Large intestine (tissue), 3 donors: Measurements from ENCODE around the gene PRICKLE2. TPM values are rescaled to one million over a fixed set of nuclear protein-coding genes. Genes with fewer than 3 reads are reported as not detected.
A peak's percentile ranks its signal among the peaks of the same experiment; 100 is the strongest.

ENCODE experiments used
- DNase-seq, 2 donors: peaks; one replicate each; pipeline versions ENCODE4 v3.0.0 to v3.0.0-alpha.2; 2013
- H3K27ac ChIP-seq: one replicate; pipeline ENCODE4 v1.5.1; 2013; ENCODE audit warnings: low read length
- H3K27me3 ChIP-seq: 2 replicates; pipeline ENCODE4 v1.6.1; 2013; ENCODE audit warnings: low read length; ENCODE audit not compliant: control insufficient read depth, insufficient read depth
- H3K36me3 ChIP-seq: 2 replicates; pipeline ENCODE4 v1.6.1; 2013; ENCODE audit warnings: low read length; ENCODE audit not compliant: control insufficient read depth, insufficient read depth
- H3K4me1 ChIP-seq: one replicate; pipeline ENCODE4 v1.6.1; 2013; ENCODE audit warnings: low read length; ENCODE audit not compliant: control insufficient read depth, insufficient read depth
- H3K4me3 ChIP-seq: one replicate; pipeline ENCODE4 v1.5.1; 2013; ENCODE audit warnings: low read length
- H3K9me3 ChIP-seq: one replicate; pipeline ENCODE4 v1.6.1; 2013; ENCODE audit warnings: mild to moderate bottlenecking, low read depth, low read length, moderate library complexity; ENCODE audit not compliant: control insufficient read depth
- WGBS: methylation state at CpG from one replicate; pipeline ENCODE4 v1.1.5; 2013; ENCODE audit warnings: low lambda C conversion rate; ENCODE audit not compliant: insufficient coverage; 5-methylcytosine and 5-hydroxymethylcytosine counted together
- polyA plus RNA-seq: library from polyadenylated mRNA; unstranded; fragments of 120-200 nt; gene quantifications from one replicate; pipeline ENCODE4 v1.2.1, GENCODE V29; 2013

Gene PRICKLE2
- polyA plus RNA-seq, 1 donor, result 10.5 TPM

DNA sequence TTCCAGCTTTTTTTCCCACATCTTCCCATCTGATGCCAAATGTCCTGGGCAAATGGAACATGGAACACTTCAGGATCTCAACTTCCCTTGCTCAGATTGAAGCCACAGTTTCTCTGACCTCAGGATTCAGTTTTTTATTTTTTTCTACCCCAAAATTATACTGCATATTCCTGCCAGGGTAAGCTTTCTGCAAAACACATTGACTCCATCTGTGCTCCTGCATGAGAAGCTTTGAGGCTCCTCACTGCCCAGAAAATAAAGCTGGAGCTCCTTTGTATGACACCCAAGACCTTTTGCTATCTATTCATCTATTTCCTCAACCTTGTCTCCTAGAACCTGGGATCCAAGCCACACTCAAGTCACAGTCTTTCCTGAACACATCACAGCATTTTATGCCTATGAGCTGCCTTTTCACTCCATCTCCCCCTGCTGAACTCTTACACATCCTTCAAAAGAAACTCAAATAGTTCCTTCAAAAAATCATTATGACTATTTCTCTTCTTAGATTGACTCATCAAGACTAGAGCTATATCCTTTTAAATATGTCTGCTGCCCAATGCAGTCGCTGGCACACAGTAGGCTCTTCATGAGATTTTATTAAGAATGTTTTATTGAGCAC lies 144.5 kb downstream of the PRICKLE2 start:
- Histone ChIP-seq H3K9me3 (no peaks in the 10 kb centered on the region), H3K27ac (no peak overlapping the region), H3K4me1 (no peaks in the 10 kb centered on the region), H3K4me3 (no peak overlapping the region), H3K27me3 (no peaks in the 10 kb centered on the region), H3K36me3 (no peaks in the 10 kb centered on the region)
- no peak for DNase-seq
- WGBS, result no CpG with 5 or more reads among the region's 1 CpG

DNA sequence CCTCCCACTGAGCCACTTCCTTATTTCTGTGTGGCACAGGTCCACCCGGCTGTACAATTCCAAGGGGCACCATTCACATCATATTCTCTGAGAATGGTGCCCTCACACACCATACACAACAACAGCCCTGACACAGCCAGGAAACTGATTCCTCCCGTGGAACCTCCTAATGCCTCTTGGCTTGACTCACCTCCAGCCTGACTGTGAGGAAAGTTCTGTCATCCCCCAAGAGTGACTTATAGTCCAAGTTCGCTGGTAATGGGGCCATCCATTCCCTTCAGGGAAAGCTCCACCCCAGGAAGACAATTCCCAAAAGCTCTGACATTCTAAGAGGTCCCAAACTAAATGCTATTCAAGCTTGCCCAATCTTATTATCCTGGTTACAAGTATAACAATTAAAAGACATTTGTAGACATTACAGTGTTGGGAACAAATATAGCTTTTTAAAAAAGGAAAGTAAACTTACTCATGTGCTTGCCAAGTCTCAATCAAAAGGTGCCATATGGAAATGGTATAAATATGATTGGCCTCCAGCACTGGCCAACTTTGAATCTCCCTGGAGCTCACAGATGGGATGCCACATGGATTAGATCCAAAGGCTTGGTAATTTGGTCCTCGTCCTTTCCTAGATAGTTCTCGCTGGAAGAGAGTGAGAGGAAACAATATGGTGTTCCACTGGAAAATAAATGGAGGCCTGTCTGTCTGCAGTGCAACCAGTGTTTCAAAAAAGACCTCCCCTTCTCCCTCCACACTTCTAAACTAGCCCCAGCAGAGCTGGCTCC lies 145.7 kb downstream of the PRICKLE2 start:
- WGBS, result no CpG with 5 or more reads among the region's 5 CpGs
- no peak for DNase-seq
- no peak overlapping the region for H3K4me3 ChIP-seq
- no peaks in the 10 kb centered on the region for H3K36me3 ChIP-seq
- H3K27me3 ChIP-seq, result no peaks in the 10 kb centered on the region
- H3K4me1 ChIP-seq, result no peaks in the 10 kb centered on the region
- H3K9me3 ChIP-seq, result no peaks in the 10 kb centered on the region
- H3K27ac ChIP-seq, result no peak overlapping the region

GRCh38 chr3:64078966-64079365 lies 146.3 kb downstream of the PRICKLE2 start:
- H3K4me1 ChIP-seq, result no peaks in the 10 kb centered on the region
- DNase-seq, result no peak
- no peaks in the 10 kb centered on the region for H3K36me3 ChIP-seq
- H3K9me3 ChIP-seq, result no peaks in the 10 kb centered on the region
- H3K4me3 ChIP-seq, result no peak overlapping the region
- H3K27ac ChIP-seq, result no peak overlapping the region
- no CpG with 5 or more reads among the region's 4 CpGs for WGBS
- H3K27me3 ChIP-seq, result no peaks in the 10 kb centered on the region

DNA sequence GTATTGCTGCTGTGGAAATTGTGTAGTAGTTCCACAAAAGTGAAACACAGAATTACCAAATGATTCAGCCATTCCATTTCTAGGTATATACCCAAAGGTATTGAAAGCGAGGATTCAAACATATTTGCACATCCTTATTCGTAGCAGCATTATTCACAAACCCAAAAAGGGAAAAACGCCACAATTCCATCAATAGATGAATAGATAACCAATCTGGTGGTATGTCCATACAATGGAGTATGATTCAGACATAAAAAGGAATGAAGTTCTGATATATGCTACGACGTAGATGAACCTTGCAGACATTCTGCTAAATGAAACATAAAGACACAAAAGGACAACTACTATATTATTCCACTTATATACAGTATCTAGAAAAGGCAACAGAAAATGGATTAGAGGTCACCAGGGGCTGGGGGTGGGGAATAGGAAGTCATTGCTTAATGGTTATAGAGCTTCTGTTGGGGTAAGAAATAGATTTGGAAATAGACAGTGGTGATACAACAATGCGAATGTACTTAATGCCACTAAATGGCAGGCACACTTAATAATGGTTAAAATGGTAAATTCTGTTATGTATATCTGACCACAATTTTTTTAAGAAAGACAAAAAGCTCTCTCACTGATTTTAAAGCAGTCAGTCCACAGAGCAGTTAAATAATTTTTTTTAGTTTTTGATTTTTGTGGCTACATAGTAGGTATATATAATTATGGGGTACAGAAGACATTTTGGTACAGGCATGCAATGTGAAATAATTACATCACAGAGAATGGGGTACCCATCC lies 150.2 kb downstream of the PRICKLE2 start:
- Histone ChIP-seq H3K27ac (no peak overlapping the region), H3K4me3 (no peak overlapping the region), H3K9me3 (no peaks in the 10 kb centered on the region), H3K4me1 (no peaks in the 10 kb centered on the region), H3K36me3 (no peaks in the 10 kb centered on the region), H3K27me3 (peaks cover 3% of the 10 kb centered on the region)
- 100% methylated on average over 2 of the region's 6 CpGs for WGBS
- DNase-seq, result no peak

GRCh38 chr3:64074060-64074459 lies 151.2 kb downstream of the PRICKLE2 start:
- H3K27ac ChIP-seq, result peak overlapping the region; percentile 42
- H3K4me3 ChIP-seq, result no peak overlapping the region
- H3K9me3 ChIP-seq, result no peaks in the 10 kb centered on the region
- no peaks in the 10 kb centered on the region for H3K36me3 ChIP-seq
- DNase-seq, result peak; percentile 25 to 47
- WGBS, result no CpG with 5 or more reads among the region's 3 CpGs
- peaks cover 3% of the 10 kb centered on the region for H3K27me3 ChIP-seq
- H3K4me1 ChIP-seq, result no peaks in the 10 kb centered on the region

DNA sequence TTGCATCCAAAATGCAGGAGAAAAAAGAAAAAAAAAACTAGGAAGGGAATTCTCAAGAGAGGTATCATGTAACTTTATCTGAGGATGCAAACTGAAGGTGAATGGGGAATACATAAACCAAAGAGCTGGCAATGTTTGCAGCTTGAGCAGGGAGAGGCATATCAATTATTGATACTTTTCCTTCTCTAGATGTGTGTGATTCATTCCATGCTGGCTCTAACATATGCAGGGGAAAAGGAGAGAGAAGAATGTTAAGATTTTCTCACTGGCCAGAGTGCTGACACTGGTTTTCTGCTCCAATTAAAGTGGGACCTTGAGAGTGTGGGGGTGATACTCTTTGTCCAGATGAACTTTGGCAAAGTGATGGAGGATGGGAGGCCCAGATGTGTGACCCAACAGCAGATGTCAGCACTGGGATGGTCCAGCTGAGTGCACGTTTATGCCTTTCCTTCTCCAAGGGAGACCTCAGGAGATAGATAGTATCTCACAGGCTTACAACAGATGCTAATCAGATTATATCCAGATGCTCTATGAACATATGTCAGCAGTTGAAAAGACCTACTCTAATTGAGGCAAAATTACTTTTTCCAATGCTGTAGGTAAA lies 152.0 kb downstream of the PRICKLE2 start:
- H3K9me3 ChIP-seq, result no peaks in the 10 kb centered on the region
- peaks cover 3% of the 10 kb centered on the region for H3K27me3 ChIP-seq
- H3K4me1 ChIP-seq, result no peaks in the 10 kb centered on the region
- WGBS, result 40% methylated on average over 1 of the region's 1 CpG
- H3K36me3 ChIP-seq, result no peaks in the 10 kb centered on the region
- H3K27ac ChIP-seq, result no peak overlapping the region
- DNase-seq, result peak; percentile 8 to 22
- no peak overlapping the region for H3K4me3 ChIP-seq

GRCh38 chr3:64072126-64072525 lies 153.1 kb downstream of the PRICKLE2 start:
- Histone ChIP-seq H3K4me3 (no peak overlapping the region), H3K27me3 (peaks cover 3% of the 10 kb centered on the region), H3K36me3 (no peaks in the 10 kb centered on the region), H3K4me1 (no peaks in the 10 kb centered on the region), H3K27ac (no peak overlapping the region), H3K9me3 (no peaks in the 10 kb centered on the region)
- DNase-seq, result no peak
- 100% methylated on average over 1 of the region's 2 CpGs for WGBS

GRCh38 chr3:64070704-64071103 lies 154.6 kb downstream of the PRICKLE2 start:
- DNase-seq, result no peak
- no peak overlapping the region for H3K27ac ChIP-seq
- H3K27me3 ChIP-seq, result peaks cover 3% of the 10 kb centered on the region
- no peak overlapping the region for H3K4me3 ChIP-seq
- no peaks in the 10 kb centered on the region for H3K36me3 ChIP-seq
- H3K4me1 ChIP-seq, result no peaks in the 10 kb centered on the region
- H3K9me3 ChIP-seq, result no peaks in the 10 kb centered on the region

DNA sequence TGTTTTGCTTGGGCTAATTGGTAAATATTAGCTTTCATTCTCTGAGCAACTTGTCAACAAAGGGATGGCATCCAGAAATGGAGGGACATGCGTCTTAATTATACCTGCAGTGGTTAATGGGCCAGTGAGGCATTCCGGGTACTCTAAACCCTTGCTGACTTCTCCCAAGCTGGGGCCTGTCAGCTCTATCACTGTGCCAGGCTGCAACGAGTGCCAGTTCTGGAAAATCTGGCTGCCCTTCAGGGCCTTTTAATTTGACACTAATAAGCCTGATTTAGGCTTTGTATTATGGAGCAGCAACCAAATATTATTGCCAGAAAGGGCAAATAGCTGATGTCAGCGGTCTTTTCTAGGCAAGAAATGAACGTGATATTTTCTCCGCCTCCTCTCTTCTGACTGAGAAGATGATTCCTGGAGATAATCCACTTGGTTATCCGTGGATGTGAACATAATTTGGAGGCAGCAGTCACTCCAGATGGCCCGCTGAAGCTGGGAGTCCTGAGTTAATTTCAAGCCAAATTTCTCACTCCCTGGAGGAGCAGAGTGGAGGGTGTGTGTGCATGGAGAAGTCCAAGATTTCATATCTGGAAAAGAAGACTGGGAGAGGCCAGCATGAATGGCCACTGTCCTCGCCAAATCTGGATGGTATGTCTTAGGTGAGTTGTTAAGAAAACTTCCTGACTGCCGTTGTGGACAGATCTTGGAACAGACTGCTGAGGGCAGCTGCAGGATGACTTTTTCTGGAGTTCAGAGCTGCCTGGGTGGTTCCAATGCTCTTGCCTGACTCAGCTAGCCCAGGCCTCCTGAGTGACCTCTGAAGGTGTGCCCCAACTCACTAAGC lies 157.5 kb downstream of the PRICKLE2 start:
- no CpG with 5 or more reads among the region's 10 CpGs for WGBS
- H3K27me3 ChIP-seq, result peaks cover 3% of the 10 kb centered on the region
- no peak overlapping the region for H3K4me3 ChIP-seq
- H3K27ac ChIP-seq, result no peak overlapping the region
- H3K9me3 ChIP-seq, result no peaks in the 10 kb centered on the region
- DNase-seq, result no peak
- no peaks in the 10 kb centered on the region for H3K4me1 ChIP-seq
- no peaks in the 10 kb centered on the region for H3K36me3 ChIP-seq

DNA sequence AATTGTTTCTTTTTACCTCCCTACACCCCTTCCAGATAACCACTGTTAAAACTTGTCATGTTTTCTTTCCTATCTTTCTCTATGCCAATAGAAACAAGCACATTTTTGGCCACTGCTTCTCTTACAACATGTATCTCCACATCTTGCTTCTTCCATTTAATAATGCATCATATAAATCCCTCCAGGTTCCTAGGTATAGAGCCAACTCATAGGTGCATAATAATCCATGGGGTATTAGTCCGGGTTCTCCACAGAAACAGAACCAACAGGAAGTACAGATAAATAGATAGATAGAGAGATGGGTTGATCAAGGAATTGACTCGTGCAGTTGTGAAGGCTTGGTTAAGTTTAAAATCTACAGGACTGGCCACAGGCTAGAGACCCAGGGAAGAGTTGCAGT lies 160.5 kb downstream of the PRICKLE2 start:
- no peak overlapping the region for H3K4me3 ChIP-seq
- H3K36me3 ChIP-seq, result no peaks in the 10 kb centered on the region
- DNase-seq, result no peak
- no CpG with 5 or more reads among the region's 2 CpGs for WGBS
- H3K4me1 ChIP-seq, result no peaks in the 10 kb centered on the region
- no peak overlapping the region for H3K27ac ChIP-seq
- no peaks in the 10 kb centered on the region for H3K9me3 ChIP-seq
- no peaks in the 10 kb centered on the region for H3K27me3 ChIP-seq
